Activated T-helper 1 cell treated with anti-CD3 and anti-CD28 coated beads, Interleukin-12 subunit alpha, Interleukin-12 subunit beta, Interleukin-2, Interleukin-4 antibody, amounts not matched to agents 30 ng/mL and 10 ng/mL and 1 ng/mL, durations not matched to agents 14 hours and 24 hours and 36 hours (primary cell): Measurements from ENCODE around the gene WIPF2. TPM values are rescaled to one million over a fixed set of nuclear protein-coding genes. Genes with fewer than 3 reads are reported as not detected.

Experiments used
- DNase-seq: peaks from one replicate; pipeline ENCODE4 v3.0.0; 2021; ENCODE audit warnings: low spot score
- H3K27ac Mint-ChIP-seq: one replicate; pipeline ENCODE4 v1.8.0; 2021; ENCODE audit warnings: mild to moderate bottlenecking, mixed read lengths
- H3K27me3 Mint-ChIP-seq: one replicate; pipeline ENCODE4 v1.8.0; 2022; ENCODE audit warnings: mild to moderate bottlenecking, moderate library complexity, mixed read lengths; ENCODE audit not compliant: insufficient read depth
- H3K36me3 Mint-ChIP-seq: one replicate; pipeline ENCODE4 v1.8.0; 2021; ENCODE audit warnings: low read depth, mixed read lengths
- H3K4me1 Mint-ChIP-seq: one replicate; pipeline ENCODE4 v1.8.0; 2021; ENCODE audit warnings: low read depth, mixed read lengths
- H3K4me3 Mint-ChIP-seq: one replicate; pipeline ENCODE4 v1.8.0; 2021; ENCODE audit warnings: mild to moderate bottlenecking, moderate library complexity, mixed read lengths
- H3K9me3 Mint-ChIP-seq: one replicate; pipeline ENCODE4 v1.8.0; 2021; ENCODE audit warnings: mixed read lengths
- intact Hi-C: fragments of 100-400 bp; cut with micrococcal nuclease; formaldehyde crosslinking; loops from one replicate; pipeline ENCODE4 v1.15.1; 2024
- total RNA-seq: library from RNA; stranded (reverse); gene quantifications from 2 replicates; pipeline ENCODE4 v1.2.3, GENCODE V29; 2022

The WIPF2 gene
- total RNA-seq, 1 donor from 2014 or later: 25.8 TPM

DNA sequence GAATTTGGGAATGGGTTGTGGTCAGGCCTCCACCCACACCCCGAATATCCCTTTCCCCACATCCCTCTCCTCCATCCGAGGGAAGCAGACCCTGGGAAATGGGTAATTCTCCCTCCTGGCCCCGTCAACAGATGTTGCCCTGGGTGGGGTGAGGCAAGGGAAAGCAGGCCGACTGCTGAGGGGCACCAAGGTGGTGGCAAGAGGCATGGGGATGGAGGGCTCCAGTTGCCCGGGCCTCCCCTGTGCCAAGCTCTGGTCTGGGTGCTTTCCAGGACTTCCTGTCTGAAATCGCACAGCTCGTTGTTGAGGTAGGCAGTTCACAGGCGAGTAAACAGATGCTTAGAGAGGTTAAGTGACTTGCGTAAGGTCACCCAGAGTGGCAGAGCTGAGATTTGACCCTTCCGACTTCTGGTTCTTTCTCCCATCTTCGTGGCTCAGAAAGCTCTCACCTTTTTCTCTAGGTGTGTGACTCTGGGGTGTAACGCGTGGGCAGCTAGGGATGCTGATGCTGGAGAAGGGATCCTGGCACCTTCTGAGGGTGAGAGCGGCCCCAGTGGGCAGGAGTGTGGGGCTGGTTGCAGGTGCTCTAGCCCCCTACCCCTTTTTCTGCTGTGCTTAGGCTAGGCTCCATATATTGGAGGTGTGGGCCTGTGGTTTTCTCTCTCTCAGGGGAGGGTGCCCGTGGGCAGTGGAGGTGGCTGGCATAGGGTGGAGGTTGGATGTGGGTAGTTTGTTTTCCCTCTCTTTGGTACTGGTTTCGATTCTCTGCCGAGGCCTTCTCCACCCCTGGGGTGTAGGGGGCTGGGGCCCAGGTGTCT is 107.1 kb downstream of the WIPF2 start:
- Mint-ChIP-seq H3K36me3 (peaks cover 7% of the 10 kb centered on the region), H3K4me3 (peak overlapping the region; percentile 73), H3K4me1 (peaks cover 92% of the 10 kb centered on the region), H3K9me3 (no peaks in the 10 kb centered on the region), H3K27ac (peak overlapping the region; percentile 95), H3K27me3 (no peaks in the 10 kb centered on the region)
- DNase-seq: peak; percentile 41
- intact Hi-C loops: loop anchor here (1.0 to 10.0 kb wide), 3 partner anchors 8 to 1339 kb away; no protein-coding TSS in a partner anchor

DNA sequence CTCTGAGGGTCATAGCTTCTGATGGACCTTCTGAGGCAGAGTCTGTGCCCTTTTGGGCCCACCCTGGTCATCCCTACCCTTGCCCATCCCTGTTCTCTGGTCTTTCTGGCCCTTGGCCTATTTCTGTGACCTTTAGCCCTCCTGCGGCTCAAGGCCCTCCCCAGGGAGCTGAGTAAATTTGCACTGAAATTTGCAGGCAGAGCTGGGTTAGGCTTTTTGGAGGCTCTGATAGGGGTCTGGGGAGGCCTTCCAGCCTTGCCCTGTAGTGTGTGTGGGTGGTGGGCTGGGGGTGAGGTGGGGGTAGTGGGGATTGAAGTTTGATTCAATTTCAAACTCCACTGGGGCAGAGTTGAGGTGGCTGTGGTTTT is 107.7 kb downstream of the WIPF2 start:
- peaks cover 10% of the 10 kb centered on the region for H3K36me3 Mint-ChIP-seq
- no peaks in the 10 kb centered on the region for H3K9me3 Mint-ChIP-seq
- H3K4me1 Mint-ChIP-seq: peaks cover 92% of the 10 kb centered on the region
- peak overlapping the region; percentile 95 for H3K27ac Mint-ChIP-seq
- H3K4me3 Mint-ChIP-seq: peak overlapping the region; percentile 73
- intact Hi-C loops: loop anchor here (1.0 to 10.0 kb wide), 3 partner anchors 9 to 1338 kb away; no protein-coding TSS in a partner anchor
- DNase-seq: no peak
- H3K27me3 Mint-ChIP-seq: no peaks in the 10 kb centered on the region

DNA sequence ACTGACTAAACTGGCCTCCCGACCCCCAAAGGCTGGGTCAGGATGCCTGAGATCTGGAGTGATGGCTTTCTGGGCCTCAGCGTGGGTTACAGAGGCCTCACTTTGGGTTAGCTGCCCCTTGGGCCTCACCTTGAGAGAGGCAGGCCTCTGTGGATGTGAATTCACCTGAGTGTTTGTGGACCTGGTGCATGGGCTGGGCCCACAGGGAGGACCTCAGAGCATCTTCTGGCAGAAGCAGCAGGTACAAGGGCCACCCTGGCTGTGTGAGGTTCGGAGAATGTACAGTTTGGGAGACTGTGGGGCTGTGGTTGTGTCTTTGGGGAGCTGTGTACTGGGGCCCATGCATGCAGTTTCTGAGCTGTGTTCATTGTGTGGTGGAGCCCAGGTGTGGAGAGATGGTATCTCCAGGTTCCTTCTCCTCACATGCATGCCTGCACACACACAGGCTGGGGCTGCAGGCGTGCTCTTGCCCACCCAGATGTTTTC is 108.2 kb downstream of the WIPF2 start:
- no peaks in the 10 kb centered on the region for H3K27me3 Mint-ChIP-seq
- H3K36me3 Mint-ChIP-seq: peaks cover 10% of the 10 kb centered on the region
- H3K4me1 Mint-ChIP-seq: peaks cover 89% of the 10 kb centered on the region
- DNase-seq: no peak
- intact Hi-C loops: loop anchor here (2.0 to 10.0 kb wide), 2 partner anchors 32 to 1338 kb away; no protein-coding TSS in a partner anchor
- no peaks in the 10 kb centered on the region for H3K9me3 Mint-ChIP-seq
- peak overlapping the region; percentile 95 for H3K27ac Mint-ChIP-seq
- H3K4me3 Mint-ChIP-seq: peak overlapping the region; percentile 73

DNA sequence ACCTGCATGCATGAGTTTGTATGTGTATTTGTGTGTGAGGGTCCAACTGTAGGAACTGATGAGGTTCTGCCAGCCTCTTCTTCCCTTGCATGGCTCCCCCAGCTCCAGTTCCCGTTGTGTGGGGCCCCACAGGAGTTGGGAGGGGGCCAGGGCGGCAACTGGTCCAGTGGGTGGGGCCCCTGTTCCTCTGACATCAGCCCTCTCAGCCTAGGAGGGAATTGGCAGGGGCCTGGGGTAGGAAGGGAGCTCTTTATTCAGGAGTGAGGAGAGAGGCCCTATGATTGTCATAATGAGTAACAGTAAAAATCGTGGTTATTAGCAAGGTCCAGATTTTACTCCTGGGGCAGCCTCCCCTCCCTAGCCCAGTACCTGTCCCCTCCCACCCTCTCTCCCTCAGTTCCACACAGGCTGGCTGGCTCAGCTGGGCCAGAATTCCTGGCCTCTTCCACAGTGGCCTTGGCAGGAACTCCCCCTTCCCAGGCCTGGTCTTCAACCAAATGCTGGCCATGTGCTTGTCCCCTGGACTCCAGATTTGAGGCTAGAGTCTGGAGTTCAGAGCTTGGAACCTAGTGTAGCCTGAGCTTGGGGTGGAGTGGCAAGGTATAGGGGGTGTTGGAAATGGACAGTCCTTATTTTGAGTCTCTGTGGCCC is 108.8 kb downstream of the WIPF2 start:
- Mint-ChIP-seq H3K27me3 (no peaks in the 10 kb centered on the region), H3K27ac (peak overlapping the region; percentile 95), H3K9me3 (no peaks in the 10 kb centered on the region), H3K4me1 (peaks cover 89% of the 10 kb centered on the region), H3K4me3 (peak overlapping the region; percentile 73), H3K36me3 (peaks cover 14% of the 10 kb centered on the region)
- DNase-seq: no peak
- intact Hi-C loops: loop anchor here (2.0 to 10.0 kb wide), 2 partner anchors 31 to 1337 kb away; no protein-coding TSS in a partner anchor

DNA sequence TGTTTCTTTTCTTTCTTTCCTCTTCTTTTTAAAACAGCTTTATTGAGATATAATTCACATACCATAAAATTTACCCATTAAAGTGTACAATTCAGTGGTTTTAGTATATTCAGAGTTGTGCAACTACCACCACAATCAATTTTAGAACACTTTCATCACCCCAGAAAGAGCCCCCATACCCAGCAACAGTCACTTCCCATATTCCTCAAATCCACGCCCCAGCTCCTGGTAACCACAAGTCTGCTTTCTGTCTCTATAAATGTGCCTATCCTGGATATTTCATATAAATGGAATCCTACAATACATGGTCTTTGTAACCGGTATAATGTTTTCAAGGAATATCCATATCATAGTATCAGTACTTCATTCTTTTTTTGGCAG is 109.3 kb downstream of the WIPF2 start:
- H3K27me3 Mint-ChIP-seq: no peaks in the 10 kb centered on the region
- peaks cover 17% of the 10 kb centered on the region for H3K36me3 Mint-ChIP-seq
- intact Hi-C loops: loop anchor here (10.0 kb wide), 1 partner anchor 1336 kb away; no protein-coding TSS in a partner anchor
- no peak for DNase-seq
- peaks cover 89% of the 10 kb centered on the region for H3K4me1 Mint-ChIP-seq
- peak overlapping the region; percentile 80 for H3K27ac Mint-ChIP-seq
- H3K4me3 Mint-ChIP-seq: peak overlapping the region; percentile 29
- no peaks in the 10 kb centered on the region for H3K9me3 Mint-ChIP-seq

- Mint-ChIP-seq H3K36me3 (peaks cover 22% of the 10 kb centered on the region), H3K27ac (peak overlapping the region; percentile 79), H3K27me3 (no peaks in the 10 kb centered on the region), H3K4me3 (peak overlapping the region; percentile 31), H3K4me1 (peaks cover 92% of the 10 kb centered on the region), H3K9me3 (no peaks in the 10 kb centered on the region)
- no peak for DNase-seq
- intact Hi-C loops: loop anchor here (10.0 kb wide), 1 partner anchor 1335 kb away; no protein-coding TSS in a partner anchor
Observed at GRCh38 chr17:40329839-40330794, 111.0 kb downstream of the WIPF2 start.

DNA sequence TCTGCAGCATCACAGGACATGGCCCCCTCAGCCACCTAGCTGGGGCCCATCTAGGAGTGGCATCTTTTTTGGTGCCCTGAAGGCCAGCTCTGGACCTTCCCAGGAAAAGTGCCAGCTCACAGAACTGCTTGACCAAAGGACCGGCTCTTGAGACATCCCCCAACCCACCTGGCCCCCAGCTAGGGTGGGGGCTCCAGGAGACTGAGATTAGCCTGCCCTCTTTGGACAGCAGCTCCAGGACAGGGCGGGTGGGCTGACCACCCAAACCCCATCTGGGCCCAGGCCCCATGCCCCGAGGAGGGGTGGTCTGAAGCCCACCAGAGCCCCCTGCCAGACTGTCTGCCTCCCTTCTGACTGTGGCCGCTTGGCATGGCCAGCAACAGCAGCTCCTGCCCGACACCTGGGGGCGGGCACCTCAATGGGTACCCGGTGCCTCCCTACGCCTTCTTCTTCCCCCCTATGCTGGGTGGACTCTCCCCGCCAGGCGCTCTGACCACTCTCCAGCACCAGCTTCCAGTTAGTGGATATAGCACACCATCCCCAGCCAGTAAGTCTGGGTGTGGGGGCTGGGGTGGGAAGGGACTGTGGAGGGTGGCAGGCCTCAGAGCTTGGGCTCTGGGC is 111.9 kb downstream of the WIPF2 start:
- intact Hi-C loops: no loop called here

GRCh38 chr17:40331743-40332641 is 112.9 kb downstream of the WIPF2 start:
- H3K9me3 Mint-ChIP-seq: no peaks in the 10 kb centered on the region
- no peak for DNase-seq
- H3K27ac Mint-ChIP-seq: peak overlapping the region; percentile 79
- peak overlapping the region; percentile 50 for H3K4me3 Mint-ChIP-seq
- H3K27me3 Mint-ChIP-seq: no peaks in the 10 kb centered on the region
- H3K36me3 Mint-ChIP-seq: peaks cover 22% of the 10 kb centered on the region
- intact Hi-C loops: no loop called here
- peaks cover 80% of the 10 kb centered on the region for H3K4me1 Mint-ChIP-seq

More for the DNA sequence above, 111.9 kb downstream of the WIPF2 start:
- Mint-ChIP-seq H3K27me3 (no peaks in the 10 kb centered on the region), H3K36me3 (peaks cover 22% of the 10 kb centered on the region), H3K9me3 (no peaks in the 10 kb centered on the region), H3K4me1 (peaks cover 87% of the 10 kb centered on the region), H3K4me3 (peak overlapping the region; percentile 50), H3K27ac (peak overlapping the region; percentile 79)
- DNase-seq: no peak

Other genes with a start within 250 kb of the WIPF2 start
- gene PSMD3, start 238.5 kb upstream of the WIPF2 start, total RNA-seq: 191 and 201 TPM in 2 replicates
- gene CSF3, start 203.9 kb upstream of the WIPF2 start, total RNA-seq: not detected in 2 replicates
- gene MED24, start 164.9 kb upstream of the WIPF2 start, total RNA-seq: 113 and 120 TPM in 2 replicates
- gene THRA, start 156.3 kb upstream of the WIPF2 start, total RNA-seq: 2.9 and 3.5 TPM in 2 replicates
- 8.7 and 9.6 TPM in 2 replicates for gene NR1D1, start 118.7 kb upstream of the WIPF2 start, total RNA-seq
- gene MSL1, start 97.3 kb upstream of the WIPF2 start, total RNA-seq: 87.6 and 88.2 TPM in 2 replicates
- 117 TPM in 2 replicates for gene CASC3, start 78.8 kb upstream of the WIPF2 start, total RNA-seq
- gene RAPGEFL1, start 41.8 kb upstream of the WIPF2 start, total RNA-seq: 11.8 and 13.0 TPM in 2 replicates
- 130 and 135 TPM in 2 replicates for gene CDC6, start 68.6 kb downstream of the WIPF2 start, total RNA-seq
- 19.3 and 19.9 TPM in 2 replicates for gene RARA, start 89.9 kb downstream of the WIPF2 start, total RNA-seq
- 0.44 and 0.56 TPM in 2 replicates for gene GJD3, start 145.4 kb downstream of the WIPF2 start, total RNA-seq
- gene TOP2A, start 198.6 kb downstream of the WIPF2 start, total RNA-seq: 161 and 174 TPM in 2 replicates
- 83.9 and 84.3 TPM in 2 replicates for gene IGFBP4, start 224.1 kb downstream of the WIPF2 start, total RNA-seq